HEK293 (cell line): Measurements from ENCODE around the gene GTF3C5.

Experiments
- CTCF ChIA-PET: fragments of 350-600 bp; formaldehyde crosslinking; extraction: SDS; loops from one replicate; lab custom pipeline; 2021; ENCODE audit warnings: antibody characterized with exemption; lab: Yijun Ruan, JAX
- POLR2A ChIA-PET: fragments of 300-600 bp; formaldehyde crosslinking; extraction: SDS; loops from one replicate; lab custom pipeline; 2020; ENCODE audit warnings: antibody characterized with exemption, inconsistent platforms; lab: Yijun Ruan, JAX
- H3K27ac ChIP-seq: fragments of 200-500 bp; sonication (Bioruptor generic); 2 replicates; pipeline ENCODE4 v1.5.1; 2014; ENCODE audit warnings: low read depth, low read length, control low read depth, inconsistent platforms; ENCODE audit errors: extremely low read depth
- H3K36me3 ChIP-seq, 2 experiments: fragments of 200-500 bp in 1 of 2; sonication (Bioruptor generic) in 1 of 2; 1 replicate in 1 of 2; 2 replicates in 1 of 2; pipeline ENCODE4 v1.5.1; 2014 to 2017; ENCODE audit warnings: inconsistent platforms in 2 of 2, low read length in 2 of 2; ENCODE audit not compliant: control insufficient read depth in 2 of 2, insufficient read depth in 1 of 2
- H3K4me1 ChIP-seq: fragments of 200-500 bp; sonication (Bioruptor generic); 2 replicates; pipeline ENCODE4 v1.5.1; 2014; ENCODE audit warnings: mild to moderate bottlenecking, low read length, inconsistent platforms; ENCODE audit not compliant: control insufficient read depth, insufficient read depth
- H3K4me3 ChIP-seq: 2 replicates; pipeline ENCODE4 v1.5.1; 2011; ENCODE audit warnings: low read depth, mild to moderate bottlenecking, control low read depth, low read length, moderate library complexity
- H3K9me3 ChIP-seq: fragments of 200-500 bp; sonication (Bioruptor generic); 2 replicates; pipeline ENCODE4 v1.5.1; 2014; ENCODE audit warnings: low read depth, low read length, inconsistent platforms; ENCODE audit not compliant: control insufficient read depth, insufficient read depth
- KLF1 ChIP-seq: fragments of 450-650 bp; formaldehyde crosslinking; IDR thresholded peaks from 2 replicates; pipeline ENCODE4 v1.5.1; 2016; ENCODE audit warnings: missing biosample characterization, missing genetic modification characterization
- ZFP3 ChIP-seq: fragments of 450-650 bp; formaldehyde crosslinking; IDR thresholded peaks from 2 replicates; pipeline ENCODE4 v1.5.1; 2016; ENCODE audit warnings: low read depth, missing biosample characterization, missing genetic modification characterization
- ZNF10 ChIP-seq: fragments of 450-650 bp; formaldehyde crosslinking; IDR thresholded peaks from 2 replicates; pipeline ENCODE4 v1.5.1; 2017; ENCODE audit warnings: missing biosample characterization, missing genetic modification characterization
- ZNF112 ChIP-seq: fragments of 450-650 bp; formaldehyde crosslinking; IDR thresholded peaks from 2 replicates; pipeline ENCODE4 v1.5.0; 2017; ENCODE audit warnings: missing biosample characterization, missing genetic modification characterization
- ZNF155 ChIP-seq: fragments of 450-650 bp; formaldehyde crosslinking; IDR thresholded peaks from 2 replicates; pipeline ENCODE4 v1.5.1; 2016; ENCODE audit warnings: missing biosample characterization, missing genetic modification characterization
- ZNF175 ChIP-seq: fragments of 450-650 bp; formaldehyde crosslinking; IDR thresholded peaks from 2 replicates; pipeline ENCODE4 v1.5.1; 2016; ENCODE audit warnings: missing biosample characterization, missing genetic modification characterization
- ZNF184 ChIP-seq: fragments of 450-650 bp; IDR thresholded peaks from 2 replicates; pipeline ENCODE4 v1.5.1; 2018; ENCODE audit warnings: missing biosample characterization, mild to moderate bottlenecking, missing genetic modification characterization
- ZNF221 ChIP-seq: fragments of 450-650 bp; formaldehyde crosslinking; IDR thresholded peaks from 2 replicates; pipeline ENCODE4 v1.5.1; 2017; ENCODE audit warnings: missing biosample characterization, missing genetic modification characterization, borderline replicate concordance
- ZNF404 ChIP-seq: fragments of 450-650 bp; formaldehyde crosslinking; IDR thresholded peaks from 2 replicates; pipeline ENCODE4 v1.5.1; 2017; ENCODE audit warnings: missing biosample characterization, missing genetic modification characterization
- ZNF510 ChIP-seq: fragments of 450-650 bp; formaldehyde crosslinking; IDR thresholded peaks from 2 replicates; pipeline ENCODE4 v1.5.1; 2018; ENCODE audit warnings: mild to moderate bottlenecking, missing genetic modification characterization, missing biosample characterization; ENCODE audit not compliant: insufficient replicate concordance
- ZNF548 ChIP-seq: fragments of 450-650 bp; formaldehyde crosslinking; IDR thresholded peaks from 2 replicates; pipeline ENCODE4 v1.5.1; 2016; ENCODE audit warnings: missing biosample characterization, missing genetic modification characterization
- ZNF549 ChIP-seq: fragments of 450-650 bp; IDR thresholded peaks from 2 replicates; pipeline ENCODE4 v1.5.1; 2018; ENCODE audit warnings: missing biosample characterization, missing genetic modification characterization, mild to moderate bottlenecking, inconsistent platforms, moderate library complexity
- ZNF560 ChIP-seq: fragments of 450-650 bp; formaldehyde crosslinking; IDR thresholded peaks from 2 replicates; pipeline ENCODE4 v1.5.1; 2017; ENCODE audit warnings: missing biosample characterization, missing genetic modification characterization, borderline replicate concordance
- ZNF623 ChIP-seq: fragments of 450-650 bp; formaldehyde crosslinking; IDR thresholded peaks from 2 replicates; pipeline ENCODE4 v1.5.1; 2016; ENCODE audit warnings: missing biosample characterization, missing genetic modification characterization
- ZNF624 ChIP-seq: fragments of 450-650 bp; formaldehyde crosslinking; IDR thresholded peaks from 2 replicates; pipeline ENCODE4 v1.5.1; 2017; ENCODE audit warnings: missing biosample characterization, missing genetic modification characterization
- ZNF76 ChIP-seq: fragments of 450-650 bp; formaldehyde crosslinking; IDR thresholded peaks from 2 replicates; pipeline ENCODE4; 2016; ENCODE audit warnings: low read depth, missing biosample characterization, missing genetic modification characterization, borderline replicate concordance
- TF ChIP-seq, protein P1 (sequence below): fragments of 450-650 bp; formaldehyde crosslinking; IDR thresholded peaks from 2 replicates; pipeline ENCODE4 v1.5.1; 2016; ENCODE audit warnings: missing biosample characterization, missing genetic modification characterization
- TF ChIP-seq, protein P2 (sequence below): fragments of 450-650 bp; formaldehyde crosslinking; IDR thresholded peaks from 2 replicates; pipeline ENCODE4 v1.5.1; 2016; ENCODE audit warnings: missing biosample characterization, missing genetic modification characterization, borderline replicate concordance
- TF ChIP-seq, protein P3 (sequence below): fragments of 450-650 bp; formaldehyde crosslinking; IDR thresholded peaks from 2 replicates; pipeline ENCODE4 v1.5.1; 2016; ENCODE audit warnings: missing biosample characterization, missing genetic modification characterization
- TF ChIP-seq, protein P4 (sequence below): fragments of 450-650 bp; formaldehyde crosslinking; IDR thresholded peaks from 2 replicates; pipeline ENCODE4 v1.5.1; 2017; ENCODE audit warnings: missing biosample characterization, missing genetic modification characterization

Gene GTF3C5

DNA sequence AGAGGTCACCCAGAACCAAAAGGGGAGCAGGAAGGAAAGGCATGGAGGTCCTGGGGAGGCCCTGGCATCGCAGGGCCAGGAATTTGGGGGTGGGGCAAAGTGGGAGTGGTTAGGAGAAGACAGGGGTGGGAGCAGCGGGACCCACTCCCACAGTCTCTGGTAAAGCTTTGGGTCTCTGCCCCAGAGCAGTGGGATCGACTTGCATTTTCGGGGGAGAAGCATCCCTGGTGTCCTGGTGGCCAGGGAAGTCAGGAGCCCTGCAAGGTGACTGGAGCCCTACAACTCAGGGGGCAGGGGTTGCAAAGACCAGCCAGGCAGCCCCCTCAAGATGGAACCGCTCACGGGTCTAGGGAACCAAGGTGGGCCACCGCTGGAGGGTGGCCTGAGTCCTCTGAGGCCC is 22.4 kb upstream of the GTF3C5 start (continued):
- TF ChIP-seq ZNF155: no peak
- TF ChIP-seq KLF1 (tag by site-specific recombination): no peak

DNA sequence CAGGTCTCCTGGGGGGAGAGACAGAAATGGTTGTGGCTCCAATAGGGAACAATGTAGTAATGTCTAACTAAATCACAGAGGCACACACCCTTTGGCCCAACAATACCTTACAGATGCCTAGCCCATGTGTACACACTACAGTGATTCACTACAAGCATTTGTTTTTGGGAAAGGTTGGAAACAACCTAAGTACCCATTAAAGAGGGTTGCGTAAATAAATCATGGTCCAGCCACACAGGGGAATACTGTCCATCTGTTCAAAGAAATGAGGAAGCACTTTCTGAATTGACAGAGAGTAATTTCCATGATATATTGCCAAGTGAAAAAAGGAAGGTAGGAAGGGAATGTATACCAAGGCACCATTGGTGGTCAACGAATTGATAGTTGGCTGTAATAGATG is 22.0 kb upstream of the GTF3C5 start:
- TF ChIP-seq ZNF560 (tag by site-specific recombination) (no peak), ZNF10 (no peak), ZNF548 (tag by site-specific recombination) (no peak), ZNF624 (no peak), ZNF184 (tag by site-specific recombination) (no peak), ZNF175 (no peak)
- no peaks in the 10 kb centered on the region for H3K9me3 ChIP-seq
- ChIA-PET CTCF (no interaction called here), POLR2A (no interaction called here)
- H3K4me1 ChIP-seq: no peaks in the 10 kb centered on the region
- H3K4me3 ChIP-seq: no peak overlapping the region
- H3K36me3 ChIP-seq: no peaks in the 10 kb centered on the region
- H3K27ac ChIP-seq: no peak overlapping the region

- ChIA-PET CTCF (interaction anchor here (0.8 to 4.8 kb wide), 5 partner anchors 12 to 477 kb away, joined by 3 to 96 read pairs (median 4); partner anchors contain the start of gene GTF3C5), POLR2A (no interaction called here)
- H3K4me1 ChIP-seq: no peaks in the 10 kb centered on the region
- TF ChIP-seq, protein P1, sequence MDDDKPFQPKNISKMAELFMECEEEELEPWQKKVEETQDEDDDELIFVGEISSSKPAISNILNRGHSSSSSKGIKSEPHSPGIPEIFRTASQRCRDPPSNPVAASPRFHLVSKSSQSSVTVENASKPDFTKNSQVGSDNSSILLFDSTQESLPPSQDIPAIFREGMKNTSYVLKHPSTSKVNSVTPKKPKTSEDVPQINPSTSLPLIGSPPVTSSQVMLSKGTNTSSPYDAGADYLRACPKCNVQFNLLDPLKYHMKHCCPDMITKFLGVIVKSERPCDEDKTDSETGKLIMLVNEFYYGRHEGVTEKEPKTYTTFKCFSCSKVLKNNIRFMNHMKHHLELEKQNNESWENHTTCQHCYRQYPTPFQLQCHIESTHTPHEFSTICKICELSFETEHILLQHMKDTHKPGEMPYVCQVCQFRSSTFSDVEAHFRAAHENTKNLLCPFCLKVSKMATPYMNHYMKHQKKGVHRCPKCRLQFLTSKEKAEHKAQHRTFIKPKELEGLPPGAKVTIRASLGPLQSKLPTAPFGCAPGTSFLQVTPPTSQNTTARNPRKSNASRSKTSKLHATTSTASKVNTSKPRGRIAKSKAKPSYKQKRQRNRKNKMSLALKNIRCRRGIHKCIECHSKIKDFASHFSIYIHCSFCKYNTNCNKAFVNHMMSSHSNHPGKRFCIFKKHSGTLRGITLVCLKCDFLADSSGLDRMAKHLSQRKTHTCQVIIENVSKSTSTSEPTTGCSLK (tag by site-specific recombination): no peak
- no peak for TF ChIP-seq ZNF404
- no peak for TF ChIP-seq ZFP3
- TF ChIP-seq, protein P2, sequence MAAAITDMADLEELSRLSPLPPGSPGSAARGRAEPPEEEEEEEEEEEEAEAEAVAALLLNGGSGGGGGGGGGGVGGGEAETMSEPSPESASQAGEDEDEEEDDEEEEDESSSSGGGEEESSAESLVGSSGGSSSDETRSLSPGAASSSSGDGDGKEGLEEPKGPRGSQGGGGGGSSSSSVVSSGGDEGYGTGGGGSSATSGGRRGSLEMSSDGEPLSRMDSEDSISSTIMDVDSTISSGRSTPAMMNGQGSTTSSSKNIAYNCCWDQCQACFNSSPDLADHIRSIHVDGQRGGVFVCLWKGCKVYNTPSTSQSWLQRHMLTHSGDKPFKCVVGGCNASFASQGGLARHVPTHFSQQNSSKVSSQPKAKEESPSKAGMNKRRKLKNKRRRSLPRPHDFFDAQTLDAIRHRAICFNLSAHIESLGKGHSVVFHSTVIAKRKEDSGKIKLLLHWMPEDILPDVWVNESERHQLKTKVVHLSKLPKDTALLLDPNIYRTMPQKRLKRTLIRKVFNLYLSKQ (tag by site-specific recombination): no peak
- TF ChIP-seq ZNF112 (tag by site-specific recombination): no peak
- TF ChIP-seq ZNF221: no peak
- TF ChIP-seq ZNF623 (tag by site-specific recombination): no peak
- TF ChIP-seq ZNF510 (tag by site-specific recombination): no peak
- TF ChIP-seq, protein P3, sequence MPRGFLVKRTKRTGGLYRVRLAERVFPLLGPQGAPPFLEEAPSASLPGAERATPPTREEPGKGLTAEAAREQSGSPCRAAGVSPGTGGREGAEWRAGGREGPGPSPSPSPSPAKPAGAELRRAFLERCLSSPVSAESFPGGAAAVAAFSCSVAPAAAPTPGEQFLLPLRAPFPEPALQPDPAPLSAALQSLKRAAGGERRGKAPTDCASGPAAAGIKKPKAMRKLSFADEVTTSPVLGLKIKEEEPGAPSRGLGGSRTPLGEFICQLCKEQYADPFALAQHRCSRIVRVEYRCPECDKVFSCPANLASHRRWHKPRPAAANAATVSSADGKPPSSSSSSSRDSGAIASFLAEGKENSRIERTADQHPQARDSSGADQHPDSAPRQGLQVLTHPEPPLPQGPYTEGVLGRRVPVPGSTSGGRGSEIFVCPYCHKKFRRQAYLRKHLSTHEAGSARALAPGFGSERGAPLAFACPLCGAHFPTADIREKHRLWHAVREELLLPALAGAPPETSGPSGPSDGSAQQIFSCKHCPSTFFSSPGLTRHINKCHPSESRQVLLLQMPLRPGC (tag by site-specific recombination): no peak
- TF ChIP-seq, protein P4, sequence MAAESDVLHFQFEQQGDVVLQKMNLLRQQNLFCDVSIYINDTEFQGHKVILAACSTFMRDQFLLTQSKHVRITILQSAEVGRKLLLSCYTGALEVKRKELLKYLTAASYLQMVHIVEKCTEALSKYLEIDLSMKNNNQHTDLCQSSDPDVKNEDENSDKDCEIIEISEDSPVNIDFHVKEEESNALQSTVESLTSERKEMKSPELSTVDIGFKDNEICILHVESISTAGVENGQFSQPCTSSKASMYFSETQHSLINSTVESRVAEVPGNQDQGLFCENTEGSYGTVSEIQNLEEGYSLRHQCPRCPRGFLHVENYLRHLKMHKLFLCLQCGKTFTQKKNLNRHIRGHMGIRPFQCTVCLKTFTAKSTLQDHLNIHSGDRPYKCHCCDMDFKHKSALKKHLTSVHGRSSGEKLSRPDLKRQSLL (tag by site-specific recombination): no peak
- no peak for TF ChIP-seq KLF1 (tag by site-specific recombination)
- TF ChIP-seq ZNF549 (tag by site-specific recombination): no peak
- no peak for TF ChIP-seq ZNF76 (tag by site-specific recombination)
- H3K9me3 ChIP-seq: no peaks in the 10 kb centered on the region
- no peaks in the 10 kb centered on the region for H3K36me3 ChIP-seq
- no peak overlapping the region for H3K27ac ChIP-seq
- no peak overlapping the region for H3K4me3 ChIP-seq
Measured at GRCh38 chr9:133009906-133010582, 20.8 kb upstream of the GTF3C5 start.
